Lower lobe of right lung (tissue), 2 donors: ENCODE data around the gene ZBTB42. TPM values are rescaled to one million over a fixed set of nuclear protein-coding genes. Genes with fewer than 3 reads are reported as not detected.

Experiments used
- ATAC-seq, 2 donors: fragments of 200-7000 bp; cut with Tn5 transposase; one replicate each; pipeline ENCODE4 v1.9.1; 2020 to 2022; ENCODE audit warnings: mild to moderate bottlenecking in 2 of 2, moderate library complexity in 2 of 2
- DNase-seq: peaks from one replicate; pipeline ENCODE4 v3.0.0-alpha.2; 2020
- H3K27ac ChIP-seq: fragments of 200-600 bp; one replicate; pipeline ENCODE4 v1.8.0; 2022
- H3K27me3 ChIP-seq: fragments of 200-600 bp; one replicate; pipeline ENCODE4 v1.8.0; 2022; ENCODE audit warnings: low read depth
- H3K36me3 ChIP-seq: fragments of 200-600 bp; one replicate; pipeline ENCODE4 v1.8.0; 2022; ENCODE audit warnings: mild to moderate bottlenecking
- H3K4me1 ChIP-seq: fragments of 200-600 bp; one replicate; pipeline ENCODE4 v1.8.0; 2022
- H3K4me3 ChIP-seq: fragments of 200-600 bp; one replicate; pipeline ENCODE4 v1.8.0; 2022; ENCODE audit warnings: mild to moderate bottlenecking
- H3K9me3 ChIP-seq: fragments of 200-600 bp; one replicate; pipeline ENCODE4 v1.8.0; 2022
- intact Hi-C: fragments of 100-400 bp; cut with DNase I; formaldehyde crosslinking; loops from one replicate; pipeline ENCODE4 v1.11.0; 2022
- total RNA-seq: library from RNA; stranded (reverse); fragmentation: NEBNext Ultra II Directional; extraction: Animal tissue kit (Norgen Biotek cat#: 25700); gene quantifications from one replicate; pipeline ENCODE4 v1.2.1, GENCODE V29; 2021
- TF ChIP-seq, protein P1 (sequence below): fragments of 200-600 bp; IDR thresholded peaks from one replicate; pipeline ENCODE4 v1.8.0; 2022; ENCODE audit warnings: antibody characterized with exemption, mild to moderate bottlenecking
- donor health status: DM: no; HTN: yes; CAD: no; lungs with severe emphysema.

The ZBTB42 gene
- total RNA-seq, 1 donor from 2014 or later, result 13.1 TPM

DNA sequence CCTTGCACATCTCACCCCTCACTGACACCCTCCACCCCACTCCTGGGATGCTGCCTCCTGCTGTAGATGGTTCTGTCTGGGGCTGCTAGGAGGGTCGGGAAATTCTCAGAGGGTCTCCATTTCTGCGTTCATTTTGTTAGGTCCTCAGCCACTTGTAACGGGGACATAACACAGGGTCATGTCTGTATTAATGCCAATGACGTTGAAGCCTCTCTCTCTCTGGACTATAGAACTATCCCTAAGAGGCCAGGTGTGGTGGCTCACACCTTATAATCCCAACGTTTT lies 33.3 kb upstream of the ZBTB42 start:
- DNase-seq (no peak), ATAC-seq (no peak)
- Histone ChIP-seq H3K27me3 (no peaks in the 10 kb centered on the region), H3K27ac (peak overlapping the region; percentile 65), H3K36me3 (peaks cover 30% of the 10 kb centered on the region), H3K9me3 (no peaks in the 10 kb centered on the region), H3K4me1 (peaks cover 20% of the 10 kb centered on the region), H3K4me3 (no peak overlapping the region)
- TF ChIP-seq, protein P1, sequence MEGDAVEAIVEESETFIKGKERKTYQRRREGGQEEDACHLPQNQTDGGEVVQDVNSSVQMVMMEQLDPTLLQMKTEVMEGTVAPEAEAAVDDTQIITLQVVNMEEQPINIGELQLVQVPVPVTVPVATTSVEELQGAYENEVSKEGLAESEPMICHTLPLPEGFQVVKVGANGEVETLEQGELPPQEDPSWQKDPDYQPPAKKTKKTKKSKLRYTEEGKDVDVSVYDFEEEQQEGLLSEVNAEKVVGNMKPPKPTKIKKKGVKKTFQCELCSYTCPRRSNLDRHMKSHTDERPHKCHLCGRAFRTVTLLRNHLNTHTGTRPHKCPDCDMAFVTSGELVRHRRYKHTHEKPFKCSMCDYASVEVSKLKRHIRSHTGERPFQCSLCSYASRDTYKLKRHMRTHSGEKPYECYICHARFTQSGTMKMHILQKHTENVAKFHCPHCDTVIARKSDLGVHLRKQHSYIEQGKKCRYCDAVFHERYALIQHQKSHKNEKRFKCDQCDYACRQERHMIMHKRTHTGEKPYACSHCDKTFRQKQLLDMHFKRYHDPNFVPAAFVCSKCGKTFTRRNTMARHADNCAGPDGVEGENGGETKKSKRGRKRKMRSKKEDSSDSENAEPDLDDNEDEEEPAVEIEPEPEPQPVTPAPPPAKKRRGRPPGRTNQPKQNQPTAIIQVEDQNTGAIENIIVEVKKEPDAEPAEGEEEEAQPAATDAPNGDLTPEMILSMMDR, result no peak
- intact Hi-C loops, result no loop called here

DNA sequence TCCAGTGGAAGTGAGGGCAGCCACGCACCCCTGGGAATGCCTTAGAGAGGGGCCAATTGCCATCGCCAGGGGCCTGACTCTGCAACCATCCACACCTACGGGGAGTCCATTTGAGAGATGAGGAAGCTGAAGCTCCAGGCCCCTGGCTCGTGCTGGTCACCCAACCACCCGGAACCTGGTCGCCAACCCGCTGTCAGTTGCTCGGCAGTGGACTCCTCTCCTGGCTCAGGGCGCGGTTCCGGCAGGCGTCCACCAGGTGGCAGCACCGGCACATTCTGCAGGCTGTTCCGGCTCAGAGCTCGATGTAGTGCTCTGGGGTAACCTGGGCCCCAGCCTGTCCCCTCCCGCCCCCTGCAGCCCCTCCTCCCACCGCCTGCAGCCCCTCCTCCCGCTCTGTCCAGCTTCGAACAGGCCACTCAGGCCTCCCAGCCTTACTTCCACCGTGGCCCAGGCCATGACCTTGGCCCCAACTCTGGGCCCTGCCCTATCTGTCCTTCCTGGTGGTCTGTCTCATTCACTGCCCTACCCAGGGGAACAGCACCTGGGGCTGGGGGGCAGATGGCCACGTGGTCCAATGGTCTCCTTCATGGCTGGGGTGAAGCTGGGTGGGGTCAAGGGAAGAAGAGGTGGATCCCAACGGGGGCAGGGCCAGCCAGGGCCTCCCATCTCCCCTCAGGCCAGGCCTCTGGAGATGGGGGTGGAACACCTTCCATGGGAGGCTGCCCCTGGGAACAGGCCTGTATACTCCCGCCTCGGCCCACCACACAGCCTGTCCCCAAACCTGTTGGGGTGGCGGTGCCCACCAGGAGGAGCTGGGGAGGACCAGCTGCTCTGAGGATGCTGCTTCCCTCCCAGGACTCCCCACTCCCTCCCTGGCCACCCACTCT lies 32.2 kb upstream of the ZBTB42 start:
- no peaks in the 10 kb centered on the region for H3K27me3 ChIP-seq
- ATAC-seq (peak; percentile 94), DNase-seq (peak; percentile 92)
- H3K36me3 ChIP-seq, result peaks cover 41% of the 10 kb centered on the region
- H3K4me1 ChIP-seq, result peaks cover 20% of the 10 kb centered on the region
- no peaks in the 10 kb centered on the region for H3K9me3 ChIP-seq
- intact Hi-C loops, result no loop called here
- TF ChIP-seq, protein P1, result peak; percentile 98
- peak overlapping the region; percentile 27 for H3K27ac ChIP-seq
- H3K4me3 ChIP-seq, result no peak overlapping the region

DNA sequence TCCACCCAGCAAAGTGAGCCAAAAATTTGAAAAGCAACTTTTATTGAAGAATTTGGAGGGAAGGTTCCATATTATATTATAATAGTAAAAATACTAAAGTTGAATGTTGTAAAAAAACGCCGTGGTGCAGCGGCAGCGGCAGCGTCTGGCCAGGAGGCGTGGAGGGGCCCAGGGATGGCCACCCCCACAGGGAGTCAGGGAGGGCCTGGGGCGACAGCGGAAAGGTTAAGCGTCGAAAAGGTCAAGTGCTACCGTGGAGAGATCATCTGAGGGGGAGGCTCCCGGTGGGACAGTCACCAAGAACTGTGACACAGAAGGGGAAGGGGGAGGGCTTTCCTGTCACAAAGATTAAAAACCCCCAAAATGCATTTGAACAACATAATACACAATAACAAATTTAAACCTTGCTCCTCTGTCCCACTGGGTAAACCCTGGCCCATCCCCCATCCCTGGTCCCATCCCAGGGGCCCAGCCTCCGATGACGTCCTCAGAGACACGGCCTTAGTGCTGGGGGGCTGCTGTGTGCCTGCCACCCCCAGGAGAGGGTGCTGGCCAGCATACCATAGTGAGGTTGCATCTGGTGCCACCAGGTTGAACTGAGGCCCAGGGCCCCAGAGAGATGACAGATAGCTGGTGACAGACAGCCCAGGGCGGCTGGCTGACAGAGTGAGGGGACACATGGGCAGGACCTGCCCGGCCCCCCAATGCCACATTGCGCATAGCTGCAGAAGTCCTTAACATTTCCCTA lies 31.4 kb upstream of the ZBTB42 start:
- peaks cover 24% of the 10 kb centered on the region for H3K4me1 ChIP-seq
- H3K4me3 ChIP-seq, result no peak overlapping the region
- ATAC-seq, result no peak
- H3K27me3 ChIP-seq, result no peaks in the 10 kb centered on the region
- no peak for DNase-seq
- H3K9me3 ChIP-seq, result no peaks in the 10 kb centered on the region
- TF ChIP-seq, protein P1, result no peak
- H3K36me3 ChIP-seq, result peaks cover 42% of the 10 kb centered on the region
- no peak overlapping the region for H3K27ac ChIP-seq
- intact Hi-C loops, result no loop called here

DNA sequence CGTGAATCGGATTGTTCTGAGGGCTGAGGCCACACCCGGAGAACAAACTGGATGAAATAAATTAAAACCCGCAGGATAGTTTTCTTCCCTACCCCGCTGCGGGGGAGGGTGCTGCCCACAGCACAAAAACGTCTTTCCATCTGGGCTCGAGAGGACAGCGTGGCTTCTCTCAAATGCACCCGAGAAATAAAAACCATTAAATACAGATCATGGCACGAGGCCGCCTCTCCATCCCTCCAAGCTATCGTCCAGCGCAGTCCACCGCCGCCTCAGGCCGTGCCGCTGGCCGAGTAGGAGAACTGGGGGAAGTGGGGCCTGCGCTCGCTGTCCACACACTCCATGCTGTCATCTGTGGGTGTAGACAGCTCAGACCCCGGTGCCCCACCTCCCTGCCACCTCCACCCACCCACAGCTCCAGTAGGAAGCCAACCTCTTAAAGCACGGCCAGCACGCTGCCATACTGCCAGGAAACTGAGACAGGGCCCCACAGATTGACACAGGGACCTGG lies 30.8 kb upstream of the ZBTB42 start:
- TF ChIP-seq, protein P1, result no peak
- H3K9me3 ChIP-seq, result no peaks in the 10 kb centered on the region
- H3K4me3 ChIP-seq, result no peak overlapping the region
- ATAC-seq, result no peak
- H3K4me1 ChIP-seq, result peaks cover 28% of the 10 kb centered on the region
- intact Hi-C loops, result no loop called here
- H3K36me3 ChIP-seq, result peaks cover 48% of the 10 kb centered on the region
- no peak for DNase-seq
- H3K27me3 ChIP-seq, result no peaks in the 10 kb centered on the region
- H3K27ac ChIP-seq, result no peak overlapping the region

DNA sequence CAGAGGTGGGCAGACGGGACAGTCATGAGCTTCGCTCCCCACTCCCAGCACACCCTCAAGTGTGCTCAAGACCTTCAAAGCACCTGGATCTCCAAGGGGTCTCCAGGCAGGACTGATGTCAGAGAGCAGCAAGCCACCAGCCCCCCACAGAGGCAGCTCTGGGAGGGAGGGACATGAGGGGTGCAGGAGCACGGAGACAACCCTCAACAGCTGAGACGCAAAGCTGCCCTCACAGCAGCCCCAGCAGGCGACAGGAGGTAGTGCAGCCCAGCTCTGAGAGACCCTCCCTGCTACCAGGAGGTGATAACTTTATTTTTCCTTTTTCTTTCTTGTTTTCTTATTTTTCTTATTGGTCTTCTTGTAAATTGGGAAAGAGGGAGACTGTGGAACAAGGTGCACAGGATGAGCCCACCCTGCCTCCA lies 30.0 kb upstream of the ZBTB42 start:
- TF ChIP-seq, protein P1, result peak; percentile 55
- ATAC-seq (no peak), DNase-seq (no peak)
- Histone ChIP-seq H3K4me3 (no peak overlapping the region), H3K4me1 (peaks cover 28% of the 10 kb centered on the region), H3K9me3 (no peaks in the 10 kb centered on the region), H3K27ac (no peak overlapping the region), H3K36me3 (peaks cover 51% of the 10 kb centered on the region), H3K27me3 (no peaks in the 10 kb centered on the region)
- intact Hi-C loops, result no loop called here
